Measurements from ENCODE around the gene LRRC4. TPM values are rescaled to one million over a fixed set of nuclear protein-coding genes. Genes with fewer than 3 reads are reported as not detected.

LRRC4 gene
- total RNA-seq, 1 donor from 2014 or later: 4.4 TPM

DNA sequence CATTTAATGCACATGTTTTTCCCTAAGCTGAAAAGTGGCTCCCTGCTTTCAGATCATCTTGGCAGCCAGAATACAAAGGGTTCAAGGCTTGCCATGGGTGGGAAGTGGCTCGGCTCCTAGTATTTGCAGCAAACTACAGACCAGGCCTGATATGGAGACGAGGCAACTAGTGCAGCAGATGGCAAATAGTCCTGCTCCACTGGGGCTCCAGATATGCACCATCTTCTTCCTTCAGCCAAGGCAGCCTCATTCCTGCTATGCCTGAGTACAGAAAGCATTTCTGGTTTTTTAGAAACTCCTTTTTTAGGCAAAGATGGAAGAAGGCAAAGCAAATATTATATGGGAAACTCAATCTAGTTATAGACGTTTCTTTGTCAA lies 23.9 kb downstream of the LRRC4 start:
- H3K4me1 ChIP-seq: peaks cover 87% of the 10 kb centered on the region
- intact Hi-C loops (cut with micrococcal nuclease): no loop called here
- H3K4me3 ChIP-seq: no peak overlapping the region
- no peak for DNase-seq
- H3K27me3 ChIP-seq (ENCODE audit: low read depth): no peaks in the 10 kb centered on the region
- TF ChIP-seq, protein P1, sequence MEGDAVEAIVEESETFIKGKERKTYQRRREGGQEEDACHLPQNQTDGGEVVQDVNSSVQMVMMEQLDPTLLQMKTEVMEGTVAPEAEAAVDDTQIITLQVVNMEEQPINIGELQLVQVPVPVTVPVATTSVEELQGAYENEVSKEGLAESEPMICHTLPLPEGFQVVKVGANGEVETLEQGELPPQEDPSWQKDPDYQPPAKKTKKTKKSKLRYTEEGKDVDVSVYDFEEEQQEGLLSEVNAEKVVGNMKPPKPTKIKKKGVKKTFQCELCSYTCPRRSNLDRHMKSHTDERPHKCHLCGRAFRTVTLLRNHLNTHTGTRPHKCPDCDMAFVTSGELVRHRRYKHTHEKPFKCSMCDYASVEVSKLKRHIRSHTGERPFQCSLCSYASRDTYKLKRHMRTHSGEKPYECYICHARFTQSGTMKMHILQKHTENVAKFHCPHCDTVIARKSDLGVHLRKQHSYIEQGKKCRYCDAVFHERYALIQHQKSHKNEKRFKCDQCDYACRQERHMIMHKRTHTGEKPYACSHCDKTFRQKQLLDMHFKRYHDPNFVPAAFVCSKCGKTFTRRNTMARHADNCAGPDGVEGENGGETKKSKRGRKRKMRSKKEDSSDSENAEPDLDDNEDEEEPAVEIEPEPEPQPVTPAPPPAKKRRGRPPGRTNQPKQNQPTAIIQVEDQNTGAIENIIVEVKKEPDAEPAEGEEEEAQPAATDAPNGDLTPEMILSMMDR (IDR thresholded peaks at IDR 0.05; ENCODE audit: borderline replicate concordance): no peak
- H3K27ac ChIP-seq (replicated peaks): no peak overlapping the region
- H3K9me3 ChIP-seq (replicated peaks): no peaks in the 10 kb centered on the region
- H3K36me3 ChIP-seq: no peaks in the 10 kb centered on the region

- DNase-seq: no peak
- intact Hi-C loops (cut with micrococcal nuclease): no loop called here
- TF ChIP-seq, protein P1 (IDR thresholded peaks at IDR 0.05; ENCODE audit: borderline replicate concordance): no peak
- Histone ChIP-seq H3K4me1 (peaks cover 82% of the 10 kb centered on the region), H3K4me3 (no peak overlapping the region), H3K9me3 (replicated peaks) (no peaks in the 10 kb centered on the region), H3K27ac (replicated peaks) (no peak overlapping the region), H3K36me3 (no peaks in the 10 kb centered on the region), H3K27me3 (ENCODE audit: low read depth) (no peaks in the 10 kb centered on the region)
Observed at GRCh38 chr7:128006550-128007302, 24.5 kb downstream of the LRRC4 start.

GRCh38 chr7:128005759-128006159 lies 25.5 kb downstream of the LRRC4 start:
- Histone ChIP-seq H3K9me3 (replicated peaks) (no peaks in the 10 kb centered on the region), H3K27me3 (ENCODE audit: low read depth) (no peaks in the 10 kb centered on the region), H3K36me3 (no peaks in the 10 kb centered on the region), H3K27ac (replicated peaks) (no peak overlapping the region), H3K4me1 (peaks cover 79% of the 10 kb centered on the region), H3K4me3 (no peak overlapping the region)
- no peak for DNase-seq
- intact Hi-C loops (cut with micrococcal nuclease): no loop called here
- TF ChIP-seq, protein P1 (IDR thresholded peaks at IDR 0.05; ENCODE audit: borderline replicate concordance): no peak

DNA sequence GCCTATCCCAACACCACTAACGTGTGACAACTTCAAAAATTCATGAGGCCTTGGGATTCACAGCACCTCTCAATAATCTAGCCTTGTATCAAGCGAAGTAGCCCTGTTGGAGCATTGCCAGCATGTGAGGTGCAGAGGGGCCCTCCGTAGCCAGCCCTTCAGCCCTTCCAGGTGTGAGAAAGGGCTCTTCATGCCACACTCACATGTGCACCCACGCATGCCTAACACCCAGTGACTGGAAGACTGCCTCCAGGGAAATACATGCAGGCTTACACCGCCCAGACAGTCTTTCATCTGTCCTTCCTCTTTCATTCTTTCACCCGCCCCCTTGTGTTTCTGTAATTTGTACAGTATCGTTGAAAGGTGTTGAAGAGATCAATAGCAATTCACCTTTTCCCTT lies 26.1 kb downstream of the LRRC4 start:
- intact Hi-C loops (cut with micrococcal nuclease): no loop called here
- H3K4me3 ChIP-seq: no peak overlapping the region
- TF ChIP-seq, protein P1 (IDR thresholded peaks at IDR 0.05; ENCODE audit: borderline replicate concordance): no peak
- no peak for DNase-seq
- H3K27me3 ChIP-seq (ENCODE audit: low read depth): no peaks in the 10 kb centered on the region
- no peaks in the 10 kb centered on the region for H3K9me3 ChIP-seq (replicated peaks)
- H3K36me3 ChIP-seq: no peaks in the 10 kb centered on the region
- H3K27ac ChIP-seq (replicated peaks): no peak overlapping the region
- H3K4me1 ChIP-seq: peaks cover 79% of the 10 kb centered on the region

GRCh38 chr7:128004623-128005022 lies 26.6 kb downstream of the LRRC4 start:
- intact Hi-C loops (cut with micrococcal nuclease): no loop called here
- no peaks in the 10 kb centered on the region for H3K9me3 ChIP-seq (replicated peaks)
- no peak for DNase-seq
- no peak overlapping the region for H3K27ac ChIP-seq (replicated peaks)
- no peaks in the 10 kb centered on the region for H3K36me3 ChIP-seq
- TF ChIP-seq, protein P1 (IDR thresholded peaks at IDR 0.05; ENCODE audit: borderline replicate concordance): no peak
- H3K4me1 ChIP-seq: peaks cover 79% of the 10 kb centered on the region
- no peaks in the 10 kb centered on the region for H3K27me3 ChIP-seq (ENCODE audit: low read depth)
- no peak overlapping the region for H3K4me3 ChIP-seq
